H1 (cell line): Measurements from ENCODE around the gene KIZ. TPM values are rescaled to one million over a fixed set of nuclear protein-coding genes. Genes with fewer than 3 reads are reported as not detected.

Experiments used
- CHD7 ChIP-seq: fragments of 300-600 bp; sonication (generic); IDR thresholded peaks from 2 replicates; pipeline ENCODE4 v1.7.1; 2012; ENCODE audit warnings: low read length, moderate library complexity, mild to moderate bottlenecking, inconsistent platforms; ENCODE audit not compliant: insufficient replicate concordance
- EGR1 ChIP-seq: IDR thresholded peaks from 2 replicates; pipeline ENCODE4 v1.6.1; 2011; ENCODE audit warnings: low read depth, low read length, borderline replicate concordance
- TCF12 ChIP-seq: IDR thresholded peaks from 2 replicates; pipeline ENCODE4 v1.6.1; 2011; ENCODE audit warnings: low read depth, mild to moderate bottlenecking, low read length
- polyA plus RNA-seq, 7 experiments: library from polyadenylated mRNA; depleted of rRNA in 3 of 7; stranded (reverse) in 5 of 7; unstranded in 2 of 7; fragments of >200 nt in 5 of 7; fragments of 200-250 nt in 2 of 7; gene quantifications; 1 replicate in 5 of 7; 2 replicates in 1 of 7; 4 replicates in 1 of 7; pipeline versions ENCODE4 v1.2.1 to v1.2.3, GENCODE V29; 2011 to 2013; ENCODE audit warnings: missing spikeins in 2 of 7, mixed read lengths in 2 of 7
- total RNA-seq: library from RNA; stranded (reverse); fragmentation: NEBNext Ultra II Directional; extraction: Animal tissue kit (Norgen Biotek cat#: 25700); gene quantifications from 2 replicates; pipeline ENCODE4 v1.2.1, GENCODE V29; 2021

KIZ gene
- total and polyA plus RNA-seq, 2 of the 8 experiments (the other 6 are each of a cell fraction or from before 2014, with no cell fraction given), result 13.0 to 51.7 TPM

GRCh38 chr20:21166801-21167200 lies 40.9 kb downstream of the KIZ start (continued):
- TF ChIP-seq CHD7, result no peak
- TF ChIP-seq TCF12, result no peak
- no peak for TF ChIP-seq EGR1
